Activated naive CD4-positive, alpha-beta T cell treated with anti-CD3 and anti-CD28 coated beads for 36 hours (primary cell): ENCODE data around the gene ANAPC5. TPM values are rescaled to one million over a fixed set of nuclear protein-coding genes. Genes with fewer than 3 reads are reported as not detected.
"Not testable (repeated sequence)": the region's sequence is repeated elsewhere in the genome, so short reads cannot be mapped to it uniquely, and the experiment has no call there.

ENCODE experiments used
- CTCF ChIA-PET: fragments of 350-600 bp; sonication (Branson Sonifier 250); formaldehyde crosslinking; loops from one replicate; lab custom pipeline; 2021; ENCODE audit warnings: antibody characterized with exemption; lab: Charles Lee
- DNase-seq: peaks from one replicate; pipeline ENCODE4 v3.0.0-alpha.2; 2020
- H3K27ac Mint-ChIP-seq: one replicate; pipeline ENCODE4 v1.8.0; 2021; ENCODE audit warnings: mild to moderate bottlenecking, mixed read lengths
- H3K27me3 Mint-ChIP-seq: one replicate; pipeline ENCODE4 v1.8.0; 2021; ENCODE audit warnings: low read depth, mixed read lengths
- H3K36me3 Mint-ChIP-seq: one replicate; pipeline ENCODE4 v1.8.0; 2021; ENCODE audit warnings: low read depth, mixed read lengths
- H3K4me1 Mint-ChIP-seq: one replicate; pipeline ENCODE4 v1.8.0; 2021; ENCODE audit warnings: low read depth, mixed read lengths
- H3K4me3 Mint-ChIP-seq: one replicate; pipeline ENCODE4 v1.8.0; 2021; ENCODE audit warnings: mild to moderate bottlenecking, moderate library complexity, mixed read lengths
- H3K9me3 Mint-ChIP-seq: one replicate; pipeline ENCODE4 v1.8.0; 2021; ENCODE audit warnings: mixed read lengths
- intact Hi-C: fragments of 100-400 bp; cut with micrococcal nuclease; formaldehyde crosslinking; loops from one replicate; pipeline ENCODE4 v1.15.1; 2023
- total RNA-seq, 2 experiments: library from RNA; stranded (reverse); gene quantifications; one replicate each; pipeline ENCODE4 v1.2.3, GENCODE V29; 2021

ANAPC5 gene
- total RNA-seq, 2 experiments from 2014 or later: 117 to 119 TPM

GRCh38 chr12:121383601-121384021 is 31.4 kb upstream of the ANAPC5 start:
- no peaks in the 10 kb centered on the region for H3K4me1 Mint-ChIP-seq
- intact Hi-C loops: no loop called here
- peaks cover 3% of the 10 kb centered on the region for H3K27me3 Mint-ChIP-seq
- H3K4me3 Mint-ChIP-seq: no peak overlapping the region
- no peaks in the 10 kb centered on the region for H3K9me3 Mint-ChIP-seq
- CTCF ChIA-PET: interaction anchor here (0.6 to 1.5 kb wide), 6 partner anchors 9 to 1138 kb away, joined by 3 to 5 read pairs (median 3); partner anchors contain the start of gene RNF34
- peak; percentile 14 for DNase-seq
- no peak overlapping the region for H3K27ac Mint-ChIP-seq
- H3K36me3 Mint-ChIP-seq: no peaks in the 10 kb centered on the region

GRCh38 chr12:121379945-121380344 is 27.7 kb upstream of the ANAPC5 start:
- intact Hi-C loops: no loop called here
- Mint-ChIP-seq H3K27ac (no peak overlapping the region), H3K27me3 (no peaks in the 10 kb centered on the region), H3K4me1 (no peaks in the 10 kb centered on the region), H3K36me3 (no peaks in the 10 kb centered on the region), H3K9me3 (no peaks in the 10 kb centered on the region), H3K4me3 (no peak overlapping the region)
- CTCF ChIA-PET: no interaction called here
- no peak for DNase-seq

- CTCF ChIA-PET: no interaction called here
- H3K9me3 Mint-ChIP-seq: no peaks in the 10 kb centered on the region
- intact Hi-C loops: no loop called here
- H3K4me3 Mint-ChIP-seq: no peak overlapping the region
- H3K4me1 Mint-ChIP-seq: no peaks in the 10 kb centered on the region
- no peaks in the 10 kb centered on the region for H3K27me3 Mint-ChIP-seq
- no peaks in the 10 kb centered on the region for H3K36me3 Mint-ChIP-seq
- no peak for DNase-seq
- no peak overlapping the region for H3K27ac Mint-ChIP-seq
These were observed 26.5 kb upstream of the ANAPC5 start for GRCh38 chr12:121378736-121379135.

GRCh38 chr12:121376754-121377697 is 24.8 kb upstream of the ANAPC5 start:
- Mint-ChIP-seq H3K4me3 (no peak overlapping the region), H3K27ac (no peak overlapping the region), H3K9me3 (no peaks in the 10 kb centered on the region), H3K36me3 (no peaks in the 10 kb centered on the region), H3K4me1 (no peaks in the 10 kb centered on the region), H3K27me3 (no peaks in the 10 kb centered on the region)
- intact Hi-C loops: no loop called here
- CTCF ChIA-PET: no interaction called here
- DNase-seq: no peak

GRCh38 chr12:121374945-121375584 is 22.9 kb upstream of the ANAPC5 start:
- H3K4me3 Mint-ChIP-seq, H3K9me3 Mint-ChIP-seq, intact Hi-C loops, DNase-seq, H3K4me1 Mint-ChIP-seq, H3K27me3 Mint-ChIP-seq, H3K36me3 Mint-ChIP-seq, H3K27ac Mint-ChIP-seq: not testable (repeated sequence)
- CTCF ChIA-PET: interaction anchor here (0.7 to 0.9 kb wide), 2 partner anchors 9 to 40 kb away, joined by 3 read pairs; no protein-coding TSS in a partner anchor

GRCh38 chr12:121374336-121374735 is 22.1 kb upstream of the ANAPC5 start:
- H3K4me3 Mint-ChIP-seq, intact Hi-C loops, H3K4me1 Mint-ChIP-seq, H3K9me3 Mint-ChIP-seq, H3K36me3 Mint-ChIP-seq, H3K27me3 Mint-ChIP-seq, DNase-seq, H3K27ac Mint-ChIP-seq: not testable (repeated sequence)
- CTCF ChIA-PET: interaction anchor here (0.9 kb wide), 1 partner anchor 40 kb away, joined by 3 read pairs; no protein-coding TSS in a partner anchor

- H3K27ac Mint-ChIP-seq: no peak overlapping the region
These were observed 21.5 kb upstream of the ANAPC5 start for GRCh38 chr12:121373755-121374154.

GRCh38 chr12:121371404-121371803 is 19.2 kb upstream of the ANAPC5 start:
- H3K4me3 Mint-ChIP-seq: no peak overlapping the region
- CTCF ChIA-PET: interaction anchor here (0.6 to 0.8 kb wide), 2 partner anchors 71 to 423 kb away, joined by 3 to 4 read pairs; no protein-coding TSS in a partner anchor

More at GRCh38 chr12:121373755-121374154, 21.5 kb upstream of the ANAPC5 start:
- no peaks in the 10 kb centered on the region for H3K9me3 Mint-ChIP-seq
- no peaks in the 10 kb centered on the region for H3K27me3 Mint-ChIP-seq
- no peaks in the 10 kb centered on the region for H3K4me1 Mint-ChIP-seq
- DNase-seq: no peak
- CTCF ChIA-PET: no interaction called here
- intact Hi-C loops: no loop called here
- H3K4me3 Mint-ChIP-seq: no peak overlapping the region
- no peaks in the 10 kb centered on the region for H3K36me3 Mint-ChIP-seq

GRCh38 chr12:121366063-121366459 is 13.8 kb upstream of the ANAPC5 start:
- CTCF ChIA-PET: interaction anchor here (0.5 to 1.1 kb wide), 3 partner anchors 32 to 332 kb away, joined by 3 to 4 read pairs (median 3); no protein-coding TSS in a partner anchor
- H3K27me3 Mint-ChIP-seq: peaks cover 15% of the 10 kb centered on the region
- H3K4me1 Mint-ChIP-seq: no peaks in the 10 kb centered on the region
- no peak overlapping the region for H3K4me3 Mint-ChIP-seq
- H3K27ac Mint-ChIP-seq: no peak overlapping the region
- intact Hi-C loops: no loop called here
- DNase-seq: no peak
- no peaks in the 10 kb centered on the region for H3K9me3 Mint-ChIP-seq
- no peaks in the 10 kb centered on the region for H3K36me3 Mint-ChIP-seq

More at GRCh38 chr12:121371404-121371803, 19.2 kb upstream of the ANAPC5 start:
- Mint-ChIP-seq H3K27ac (no peak overlapping the region), H3K36me3 (no peaks in the 10 kb centered on the region), H3K27me3 (no peaks in the 10 kb centered on the region), H3K9me3 (no peaks in the 10 kb centered on the region), H3K4me1 (no peaks in the 10 kb centered on the region)
- DNase-seq: no peak
- intact Hi-C loops: no loop called here

GRCh38 chr12:121365416-121366062 is 13.3 kb upstream of the ANAPC5 start:
- no peak for DNase-seq
- Mint-ChIP-seq H3K27me3 (peaks cover 15% of the 10 kb centered on the region), H3K9me3 (no peaks in the 10 kb centered on the region), H3K4me1 (no peaks in the 10 kb centered on the region), H3K27ac (no peak overlapping the region), H3K36me3 (no peaks in the 10 kb centered on the region), H3K4me3 (no peak overlapping the region)
- intact Hi-C loops: no loop called here
- CTCF ChIA-PET: interaction anchor here (1.1 to 1.8 kb wide), 2 partner anchors 13 to 77 kb away, joined by 3 to 5 read pairs; partner anchors contain the start of gene ANAPC5

GRCh38 chr12:121364683-121365121 is 12.5 kb upstream of the ANAPC5 start:
- intact Hi-C loops: no loop called here
- CTCF ChIA-PET: interaction anchor here (0.5 to 1.8 kb wide), 3 partner anchors 13 to 52 kb away, joined by 3 to 5 read pairs (median 3); partner anchors contain the start of gene ANAPC5
- Mint-ChIP-seq H3K4me3 (no peak overlapping the region), H3K9me3 (no peaks in the 10 kb centered on the region), H3K27ac (no peak overlapping the region), H3K4me1 (no peaks in the 10 kb centered on the region), H3K27me3 (peaks cover 15% of the 10 kb centered on the region), H3K36me3 (no peaks in the 10 kb centered on the region)
- DNase-seq: no peak

GRCh38 chr12:121358073-121358472 is 5.9 kb upstream of the ANAPC5 start:
- H3K4me1 Mint-ChIP-seq: peaks cover 4% of the 10 kb centered on the region
- no peaks in the 10 kb centered on the region for H3K36me3 Mint-ChIP-seq
- H3K4me3 Mint-ChIP-seq: no peak overlapping the region
- H3K9me3 Mint-ChIP-seq: no peaks in the 10 kb centered on the region
- H3K27me3 Mint-ChIP-seq: no peaks in the 10 kb centered on the region
- no peak for DNase-seq
- no peak overlapping the region for H3K27ac Mint-ChIP-seq
- intact Hi-C loops: no loop called here
- CTCF ChIA-PET: interaction anchor here (0.6 to 1.3 kb wide), 2 partner anchors 24 to 111 kb away, joined by 3 read pairs; no protein-coding TSS in a partner anchor
